Measurements from ENCODE around the gene OR10Z1. TPM values are rescaled to one million over a fixed set of nuclear protein-coding genes. Genes with fewer than 3 reads are reported as not detected.

The OR10Z1 gene
- total RNA-seq, 1 experiment from 2014 or later: not detected

DNA sequence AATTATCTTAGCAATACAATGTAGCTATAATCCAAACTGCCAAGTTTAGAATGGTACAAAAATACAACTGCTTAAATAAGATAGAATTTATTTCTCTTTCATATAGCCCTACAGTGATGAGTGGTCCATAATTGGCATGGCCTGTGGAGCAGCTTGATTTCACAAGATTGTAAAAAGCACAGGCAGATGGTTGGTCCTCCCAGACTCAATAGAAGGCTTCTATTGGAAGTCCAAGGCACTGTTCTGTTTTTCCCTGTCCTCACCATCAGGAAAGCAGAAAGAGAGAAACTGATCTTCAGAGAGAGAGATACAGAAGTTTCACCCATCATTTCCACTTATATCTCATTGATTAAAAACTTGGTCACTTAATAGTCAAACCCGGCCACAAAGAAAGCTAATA lies 32.8 kb upstream of the OR10Z1 start:
- CTCF ChIA-PET: no interaction called here
- H3K36me3 Mint-ChIP-seq: no peaks in the 10 kb centered on the region
- H3K4me3 Mint-ChIP-seq: no peak overlapping the region
- DNase-seq (ENCODE audit: low spot score) (no peak), ATAC-seq (no peak)
- POLR2A ChIA-PET: no interaction called here
- H3K4me1 Mint-ChIP-seq: no peaks in the 10 kb centered on the region
- no peak for TF ChIP-seq MXD4 (CRISPR knock-in tag; IDR thresholded peaks at IDR 0.05; ENCODE audit: borderline replicate concordance)
- no peak for TF ChIP-seq MYBL2 (CRISPR knock-in tag; IDR thresholded peaks at IDR 0.05)
- no peak for TF ChIP-seq ZBTB21 (CRISPR knock-in tag; IDR thresholded peaks at IDR 0.05; ENCODE audit: borderline replicate concordance)
- TF ChIP-seq, protein P1, sequence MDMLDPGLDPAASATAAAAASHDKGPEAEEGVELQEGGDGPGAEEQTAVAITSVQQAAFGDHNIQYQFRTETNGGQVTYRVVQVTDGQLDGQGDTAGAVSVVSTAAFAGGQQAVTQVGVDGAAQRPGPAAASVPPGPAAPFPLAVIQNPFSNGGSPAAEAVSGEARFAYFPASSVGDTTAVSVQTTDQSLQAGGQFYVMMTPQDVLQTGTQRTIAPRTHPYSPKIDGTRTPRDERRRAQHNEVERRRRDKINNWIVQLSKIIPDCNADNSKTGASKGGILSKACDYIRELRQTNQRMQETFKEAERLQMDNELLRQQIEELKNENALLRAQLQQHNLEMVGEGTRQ (CRISPR knock-in tag; IDR thresholded peaks at IDR 0.05): no peak
- no peak for TF ChIP-seq EMX1 (CRISPR knock-in tag; IDR thresholded peaks at IDR 0.05)
- no peak for TF ChIP-seq SOX15 (CRISPR knock-in tag; IDR thresholded peaks at IDR 0.05)
- TF ChIP-seq GABPB1 (CRISPR knock-in tag; IDR thresholded peaks at IDR 0.05): no peak
- TF ChIP-seq, protein P2, sequence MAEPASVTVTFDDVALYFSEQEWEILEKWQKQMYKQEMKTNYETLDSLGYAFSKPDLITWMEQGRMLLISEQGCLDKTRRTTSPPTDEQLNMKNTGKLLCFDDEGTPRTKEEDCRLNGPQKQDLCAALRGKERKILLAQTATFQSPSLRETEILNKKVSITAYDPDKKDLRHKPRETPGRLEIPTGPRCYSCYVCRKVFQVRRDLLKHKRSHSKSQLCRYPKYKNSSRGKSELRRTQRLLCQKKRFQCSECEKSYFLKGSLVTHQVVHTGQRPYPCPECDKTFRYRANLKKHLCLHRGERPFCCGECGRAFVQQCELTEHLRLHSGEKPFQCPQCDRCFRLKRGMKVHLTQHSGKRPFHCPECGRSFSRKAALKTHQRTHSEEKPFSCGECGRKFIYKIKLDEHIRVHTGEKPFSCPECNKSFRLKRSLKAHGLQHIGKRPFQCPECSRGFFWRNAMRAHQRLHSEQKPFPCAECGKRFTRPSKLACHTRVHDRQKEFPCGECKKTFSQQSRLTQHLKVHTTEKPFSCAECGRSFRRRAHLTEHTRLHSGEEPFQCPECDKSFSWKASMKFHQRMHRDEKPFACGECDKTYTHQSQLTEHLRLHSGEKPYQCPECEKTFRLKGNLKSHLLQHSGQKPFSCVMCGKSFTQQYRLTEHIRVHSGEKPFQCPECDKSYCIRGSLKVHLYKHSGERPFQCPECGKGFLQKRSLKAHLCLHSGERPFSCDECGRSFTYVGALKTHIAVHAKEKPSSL (CRISPR knock-in tag; conservative IDR thresholded peaks at IDR 0.05): no peak
- no peak for TF ChIP-seq CREM (CRISPR knock-in tag; IDR thresholded peaks at IDR 0.05)
- no peak for TF ChIP-seq NFE2L1 (CRISPR knock-in tag; IDR thresholded peaks at IDR 0.05)
- no peak for TF ChIP-seq FOXK1 (CRISPR knock-in tag; IDR thresholded peaks at IDR 0.05)
- TF ChIP-seq, protein P3, sequence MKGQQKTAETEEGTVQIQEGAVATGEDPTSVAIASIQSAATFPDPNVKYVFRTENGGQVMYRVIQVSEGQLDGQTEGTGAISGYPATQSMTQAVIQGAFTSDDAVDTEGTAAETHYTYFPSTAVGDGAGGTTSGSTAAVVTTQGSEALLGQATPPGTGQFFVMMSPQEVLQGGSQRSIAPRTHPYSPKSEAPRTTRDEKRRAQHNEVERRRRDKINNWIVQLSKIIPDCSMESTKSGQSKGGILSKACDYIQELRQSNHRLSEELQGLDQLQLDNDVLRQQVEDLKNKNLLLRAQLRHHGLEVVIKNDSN (CRISPR knock-in tag; IDR thresholded peaks at IDR 0.05): no peak
- TF ChIP-seq ESRRA (CRISPR knock-in tag; IDR thresholded peaks at IDR 0.05; ENCODE audit: borderline replicate concordance): no peak
- TF ChIP-seq NR2C2 (CRISPR knock-in tag; IDR thresholded peaks at IDR 0.05): no peak
- TF ChIP-seq KAT7 (CRISPR knock-in tag; IDR thresholded peaks at IDR 0.05; ENCODE audit: borderline replicate concordance): no peak
- no peak for TF ChIP-seq OVOL2 (CRISPR knock-in tag; IDR thresholded peaks at IDR 0.05; ENCODE audit: borderline replicate concordance)
- TF ChIP-seq, protein P4, sequence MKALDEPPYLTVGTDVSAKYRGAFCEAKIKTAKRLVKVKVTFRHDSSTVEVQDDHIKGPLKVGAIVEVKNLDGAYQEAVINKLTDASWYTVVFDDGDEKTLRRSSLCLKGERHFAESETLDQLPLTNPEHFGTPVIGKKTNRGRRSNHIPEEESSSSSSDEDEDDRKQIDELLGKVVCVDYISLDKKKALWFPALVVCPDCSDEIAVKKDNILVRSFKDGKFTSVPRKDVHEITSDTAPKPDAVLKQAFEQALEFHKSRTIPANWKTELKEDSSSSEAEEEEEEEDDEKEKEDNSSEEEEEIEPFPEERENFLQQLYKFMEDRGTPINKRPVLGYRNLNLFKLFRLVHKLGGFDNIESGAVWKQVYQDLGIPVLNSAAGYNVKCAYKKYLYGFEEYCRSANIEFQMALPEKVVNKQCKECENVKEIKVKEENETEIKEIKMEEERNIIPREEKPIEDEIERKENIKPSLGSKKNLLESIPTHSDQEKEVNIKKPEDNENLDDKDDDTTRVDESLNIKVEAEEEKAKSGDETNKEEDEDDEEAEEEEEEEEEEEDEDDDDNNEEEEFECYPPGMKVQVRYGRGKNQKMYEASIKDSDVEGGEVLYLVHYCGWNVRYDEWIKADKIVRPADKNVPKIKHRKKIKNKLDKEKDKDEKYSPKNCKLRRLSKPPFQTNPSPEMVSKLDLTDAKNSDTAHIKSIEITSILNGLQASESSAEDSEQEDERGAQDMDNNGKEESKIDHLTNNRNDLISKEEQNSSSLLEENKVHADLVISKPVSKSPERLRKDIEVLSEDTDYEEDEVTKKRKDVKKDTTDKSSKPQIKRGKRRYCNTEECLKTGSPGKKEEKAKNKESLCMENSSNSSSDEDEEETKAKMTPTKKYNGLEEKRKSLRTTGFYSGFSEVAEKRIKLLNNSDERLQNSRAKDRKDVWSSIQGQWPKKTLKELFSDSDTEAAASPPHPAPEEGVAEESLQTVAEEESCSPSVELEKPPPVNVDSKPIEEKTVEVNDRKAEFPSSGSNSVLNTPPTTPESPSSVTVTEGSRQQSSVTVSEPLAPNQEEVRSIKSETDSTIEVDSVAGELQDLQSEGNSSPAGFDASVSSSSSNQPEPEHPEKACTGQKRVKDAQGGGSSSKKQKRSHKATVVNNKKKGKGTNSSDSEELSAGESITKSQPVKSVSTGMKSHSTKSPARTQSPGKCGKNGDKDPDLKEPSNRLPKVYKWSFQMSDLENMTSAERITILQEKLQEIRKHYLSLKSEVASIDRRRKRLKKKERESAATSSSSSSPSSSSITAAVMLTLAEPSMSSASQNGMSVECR (CRISPR knock-in tag; IDR thresholded peaks at IDR 0.05; ENCODE audit: borderline replicate concordance): no peak
- no peak overlapping the region for H3K27ac Mint-ChIP-seq
- no peaks in the 10 kb centered on the region for H3K27me3 Mint-ChIP-seq (ENCODE audit: low read depth)
- no peaks in the 10 kb centered on the region for H3K9me3 Mint-ChIP-seq

DNA sequence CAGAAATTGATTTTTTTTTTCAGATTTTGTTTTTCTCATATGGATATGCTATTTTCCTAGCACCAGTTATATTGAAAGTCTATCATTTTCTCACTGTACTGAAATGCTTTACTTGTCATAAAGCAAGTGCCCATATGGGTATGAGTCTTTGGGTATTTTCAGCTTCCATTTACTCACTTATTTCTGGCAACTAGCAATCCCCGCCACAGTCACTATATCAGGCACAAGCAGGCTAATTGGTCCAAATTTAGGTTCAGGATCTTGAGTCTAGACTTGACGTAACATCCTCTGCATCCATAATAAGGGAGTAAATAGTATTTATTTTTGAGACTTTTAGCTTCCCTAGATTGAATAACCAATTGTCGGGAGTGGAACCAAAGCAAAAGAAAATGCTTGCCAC lies 27.5 kb upstream of the OR10Z1 start:
- Mint-ChIP-seq H3K27me3 (ENCODE audit: low read depth) (no peaks in the 10 kb centered on the region), H3K27ac (no peak overlapping the region), H3K4me3 (no peak overlapping the region), H3K9me3 (no peaks in the 10 kb centered on the region), H3K4me1 (no peaks in the 10 kb centered on the region), H3K36me3 (no peaks in the 10 kb centered on the region)
- ChIA-PET CTCF (no interaction called here), POLR2A (no interaction called here)
- no peak for DNase-seq (ENCODE audit: low spot score)
- ATAC-seq: no peak
- TF ChIP-seq, protein P5, sequence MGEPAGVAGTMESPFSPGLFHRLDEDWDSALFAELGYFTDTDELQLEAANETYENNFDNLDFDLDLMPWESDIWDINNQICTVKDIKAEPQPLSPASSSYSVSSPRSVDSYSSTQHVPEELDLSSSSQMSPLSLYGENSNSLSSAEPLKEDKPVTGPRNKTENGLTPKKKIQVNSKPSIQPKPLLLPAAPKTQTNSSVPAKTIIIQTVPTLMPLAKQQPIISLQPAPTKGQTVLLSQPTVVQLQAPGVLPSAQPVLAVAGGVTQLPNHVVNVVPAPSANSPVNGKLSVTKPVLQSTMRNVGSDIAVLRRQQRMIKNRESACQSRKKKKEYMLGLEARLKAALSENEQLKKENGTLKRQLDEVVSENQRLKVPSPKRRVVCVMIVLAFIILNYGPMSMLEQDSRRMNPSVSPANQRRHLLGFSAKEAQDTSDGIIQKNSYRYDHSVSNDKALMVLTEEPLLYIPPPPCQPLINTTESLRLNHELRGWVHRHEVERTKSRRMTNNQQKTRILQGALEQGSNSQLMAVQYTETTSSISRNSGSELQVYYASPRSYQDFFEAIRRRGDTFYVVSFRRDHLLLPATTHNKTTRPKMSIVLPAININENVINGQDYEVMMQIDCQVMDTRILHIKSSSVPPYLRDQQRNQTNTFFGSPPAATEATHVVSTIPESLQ (CRISPR knock-in tag; IDR thresholded peaks at IDR 0.05): no peak
- no peak for TF ChIP-seq ZNF263 (CRISPR knock-in tag; IDR thresholded peaks at IDR 0.05; ENCODE audit: low read depth)
- TF ChIP-seq TEAD1 (CRISPR knock-in tag; IDR thresholded peaks at IDR 0.05): no peak
- no peak for TF ChIP-seq RORB (CRISPR knock-in tag; IDR thresholded peaks at IDR 0.05)
- TF ChIP-seq, protein P6, sequence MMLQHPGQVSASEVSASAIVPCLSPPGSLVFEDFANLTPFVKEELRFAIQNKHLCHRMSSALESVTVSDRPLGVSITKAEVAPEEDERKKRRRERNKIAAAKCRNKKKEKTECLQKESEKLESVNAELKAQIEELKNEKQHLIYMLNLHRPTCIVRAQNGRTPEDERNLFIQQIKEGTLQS (CRISPR knock-in tag; conservative IDR thresholded peaks at IDR 0.05): no peak
- TF ChIP-seq NR2C2 (CRISPR knock-in tag; IDR thresholded peaks at IDR 0.05): no peak
- TF ChIP-seq, protein P7, sequence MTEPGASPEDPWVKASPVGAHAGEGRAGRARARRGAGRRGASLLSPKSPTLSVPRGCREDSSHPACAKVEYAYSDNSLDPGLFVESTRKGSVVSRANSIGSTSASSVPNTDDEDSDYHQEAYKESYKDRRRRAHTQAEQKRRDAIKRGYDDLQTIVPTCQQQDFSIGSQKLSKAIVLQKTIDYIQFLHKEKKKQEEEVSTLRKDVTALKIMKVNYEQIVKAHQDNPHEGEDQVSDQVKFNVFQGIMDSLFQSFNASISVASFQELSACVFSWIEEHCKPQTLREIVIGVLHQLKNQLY (CRISPR knock-in tag; IDR thresholded peaks at IDR 0.05): no peak
- TF ChIP-seq, protein P8, sequence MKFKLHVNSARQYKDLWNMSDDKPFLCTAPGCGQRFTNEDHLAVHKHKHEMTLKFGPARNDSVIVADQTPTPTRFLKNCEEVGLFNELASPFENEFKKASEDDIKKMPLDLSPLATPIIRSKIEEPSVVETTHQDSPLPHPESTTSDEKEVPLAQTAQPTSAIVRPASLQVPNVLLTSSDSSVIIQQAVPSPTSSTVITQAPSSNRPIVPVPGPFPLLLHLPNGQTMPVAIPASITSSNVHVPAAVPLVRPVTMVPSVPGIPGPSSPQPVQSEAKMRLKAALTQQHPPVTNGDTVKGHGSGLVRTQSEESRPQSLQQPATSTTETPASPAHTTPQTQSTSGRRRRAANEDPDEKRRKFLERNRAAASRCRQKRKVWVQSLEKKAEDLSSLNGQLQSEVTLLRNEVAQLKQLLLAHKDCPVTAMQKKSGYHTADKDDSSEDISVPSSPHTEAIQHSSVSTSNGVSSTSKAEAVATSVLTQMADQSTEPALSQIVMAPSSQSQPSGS (CRISPR knock-in tag; IDR thresholded peaks at IDR 0.05; ENCODE audit: borderline replicate concordance, low read depth): no peak
